HUDEP-2 (cell line): ENCODE results near the gene SAMD3.
"Not testable (repeated sequence)": the region's sequence is repeated elsewhere in the genome, so short reads cannot be mapped to it uniquely, and the experiment has no call there.

Experiments used
- DNase-seq, 76 experiments: peaks; one replicate each; lab custom pipeline; 2025; ENCODE audit not compliant: unreplicated experiment in 76 of 76; lab: John Stamatoyannopoulos, UW

SAMD3 gene

GRCh38 chr6:130222775-130223174 is at the start of gene SAMD3:
Gene SAMD3, minus strand, starts transcription at chr6:130222951. Its CDS starts 7,678 bp downstream, at chr6:130215273.
- no peak for DNase-seq

- DNase-seq = no peak
Measured at GRCh38 chr6:130269969-130270635, 47.4 kb upstream of the SAMD3 start.

GRCh38 chr6:130265553-130265952 is 42.8 kb upstream of the SAMD3 start:
- DNase-seq = not testable (repeated sequence)

- no peak for DNase-seq
Measured at GRCh38 chr6:130262008-130262407, 39.3 kb upstream of the SAMD3 start.

DNA sequence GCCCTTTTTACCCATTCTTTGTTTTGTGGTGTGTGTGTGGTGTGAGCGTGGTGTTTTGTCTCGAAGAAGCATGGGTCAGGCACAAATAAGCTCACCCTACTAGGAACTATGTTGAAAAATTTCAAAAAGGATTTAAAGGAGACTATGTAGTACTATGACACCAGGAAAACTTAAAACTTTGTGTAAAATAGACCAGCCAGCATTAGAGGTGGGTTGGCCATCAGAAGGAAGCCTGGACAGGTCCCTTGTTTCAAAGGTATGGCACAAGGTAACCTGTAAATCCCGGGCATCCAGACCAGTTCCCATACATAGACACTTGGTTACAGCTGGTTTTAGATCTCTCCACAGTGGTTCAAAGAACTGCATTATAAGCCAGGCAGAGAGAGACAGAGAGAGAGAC is 38.8 kb upstream of the SAMD3 start:
- DNase-seq = not testable (repeated sequence)

DNA sequence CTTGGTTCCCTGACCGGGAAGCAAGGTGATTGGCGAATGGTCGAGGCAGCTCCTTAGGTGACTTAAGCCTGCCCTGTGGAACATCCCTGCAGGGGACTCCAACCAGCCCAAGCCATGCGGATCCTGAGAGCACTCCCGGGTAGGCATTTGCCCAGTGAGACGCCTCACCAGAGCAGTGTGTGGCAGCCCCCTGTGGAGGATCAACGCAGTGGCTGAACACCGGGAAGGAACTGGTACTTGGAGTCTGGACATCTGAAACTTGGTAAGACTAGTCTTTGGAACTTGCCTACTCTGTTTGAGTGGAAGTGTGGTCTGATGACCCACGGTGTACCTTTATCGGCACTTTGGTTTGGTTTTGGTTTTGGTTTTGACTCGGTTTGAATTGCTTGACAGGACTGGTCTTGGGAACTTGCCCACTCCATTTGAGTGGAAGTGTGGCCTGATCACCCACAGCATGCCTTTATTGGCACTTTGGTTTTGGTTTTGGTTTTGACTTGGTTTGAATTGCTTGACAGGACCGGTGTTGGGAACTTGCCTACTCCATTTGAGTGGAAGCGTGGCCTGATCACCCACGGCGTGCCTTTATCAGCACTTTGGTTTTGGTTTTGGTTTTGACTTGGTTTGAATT is 38.0 kb upstream of the SAMD3 start:
- not testable (repeated sequence) for DNase-seq

DNA sequence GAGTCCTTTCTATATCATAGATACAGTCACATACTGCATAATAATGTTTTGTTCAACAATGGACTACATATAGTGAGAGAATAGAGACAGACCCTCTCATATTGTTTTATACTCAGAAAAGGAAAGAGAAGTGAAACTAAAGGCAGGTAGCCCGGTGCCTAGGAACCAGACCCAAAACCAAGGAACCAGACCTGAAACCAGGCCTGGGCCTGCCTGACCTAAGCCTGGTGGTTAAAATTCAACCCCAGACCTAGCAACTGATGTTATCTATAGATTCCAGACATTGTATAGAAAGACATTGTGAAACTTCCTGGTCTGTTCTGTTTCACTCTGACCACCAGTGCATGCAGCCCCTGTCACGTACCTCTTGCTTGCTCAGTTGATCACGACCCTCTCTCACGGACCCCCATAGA is 37.3 kb upstream of the SAMD3 start:
- not testable (repeated sequence) for DNase-seq

DNA sequence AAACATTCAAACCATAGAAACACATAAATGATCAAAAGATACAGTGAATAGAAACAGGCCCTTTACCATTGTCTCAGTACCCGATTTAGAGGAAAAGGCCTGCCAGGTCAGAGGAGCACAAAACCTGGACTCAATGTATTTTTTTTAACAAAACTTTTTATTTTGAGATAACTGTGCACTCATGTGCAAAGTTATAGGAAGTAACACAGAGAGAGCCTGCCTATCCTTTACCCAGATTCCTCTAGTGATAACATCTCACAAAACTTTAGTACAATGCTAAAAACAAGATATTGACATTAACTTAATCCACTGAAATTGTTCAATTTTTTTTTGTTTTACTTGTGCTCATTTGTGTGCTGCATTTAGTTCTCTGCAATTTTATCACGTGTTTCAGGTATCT is 36.8 kb upstream of the SAMD3 start:
- no peak for DNase-seq

GRCh38 chr6:130259140-130259539 is 36.4 kb upstream of the SAMD3 start:
- no peak for DNase-seq

- DNase-seq = no peak
Measured at GRCh38 chr6:130252527-130253237, 29.9 kb upstream of the SAMD3 start.

DNA sequence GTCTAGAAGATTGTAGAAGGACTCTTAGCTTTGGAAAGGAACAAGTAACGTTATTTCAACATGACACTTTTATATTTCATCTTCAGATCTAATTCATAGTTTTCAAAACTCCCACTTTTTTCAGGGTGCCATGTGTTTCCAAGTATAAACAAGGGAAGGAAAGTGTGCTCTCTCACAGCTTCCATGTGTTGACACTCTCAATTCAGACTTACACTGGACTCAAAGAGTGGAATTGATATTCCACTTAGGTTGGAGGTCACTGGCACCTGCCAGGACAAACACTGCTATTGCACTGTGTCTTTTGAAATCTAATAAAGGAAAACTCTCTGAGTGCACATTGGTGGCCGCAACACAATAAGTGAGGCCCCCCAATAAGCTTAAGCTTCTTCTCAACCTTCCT is 22.5 kb upstream of the SAMD3 start:
- DNase-seq = no peak

GRCh38 chr6:130244728-130245127 is 22.0 kb upstream of the SAMD3 start:
- no peak for DNase-seq

- no peak for DNase-seq
Measured at GRCh38 chr6:130240232-130240631, 17.5 kb upstream of the SAMD3 start.

- DNase-seq = no peak
Measured at GRCh38 chr6:130239755-130240154, 17.0 kb upstream of the SAMD3 start.

GRCh38 chr6:130233330-130233729 is 10.6 kb upstream of the SAMD3 start:
- DNase-seq = no peak

- not testable (repeated sequence) for DNase-seq
Measured at GRCh38 chr6:130230531-130230930, 7.8 kb upstream of the SAMD3 start.

- DNase-seq = no peak
Measured at GRCh38 chr6:130229645-130230044, 6.9 kb upstream of the SAMD3 start.

- peak in 22 of 76 experiments; percentile 7 to 56 (median 18) for DNase-seq
Measured at GRCh38 chr6:130223508-130223907, 757 bp upstream of the SAMD3 start.

- no peak for DNase-seq
Measured at GRCh38 chr6:130218134-130218533, 4.6 kb downstream of the SAMD3 start.

DNA sequence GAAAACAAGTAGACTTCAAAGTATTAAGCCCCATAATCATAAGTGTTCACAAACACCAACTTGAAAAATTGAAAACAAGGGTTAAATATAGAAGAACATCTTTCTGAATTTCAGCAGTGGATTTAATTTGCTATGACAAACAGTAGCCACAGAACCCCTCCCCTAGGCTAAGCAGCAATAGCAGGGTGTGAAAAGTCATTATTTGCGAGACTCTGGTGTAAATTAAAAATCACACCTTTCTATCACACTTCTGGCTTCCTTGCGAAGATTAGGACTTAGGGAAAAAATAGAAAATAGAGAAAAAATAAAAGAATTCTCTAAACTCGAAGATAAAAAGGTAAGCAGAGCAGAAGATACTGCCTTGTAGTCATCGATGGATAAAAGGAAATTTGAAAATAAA is 6.1 kb downstream of the SAMD3 start:
- no peak for DNase-seq

DNA sequence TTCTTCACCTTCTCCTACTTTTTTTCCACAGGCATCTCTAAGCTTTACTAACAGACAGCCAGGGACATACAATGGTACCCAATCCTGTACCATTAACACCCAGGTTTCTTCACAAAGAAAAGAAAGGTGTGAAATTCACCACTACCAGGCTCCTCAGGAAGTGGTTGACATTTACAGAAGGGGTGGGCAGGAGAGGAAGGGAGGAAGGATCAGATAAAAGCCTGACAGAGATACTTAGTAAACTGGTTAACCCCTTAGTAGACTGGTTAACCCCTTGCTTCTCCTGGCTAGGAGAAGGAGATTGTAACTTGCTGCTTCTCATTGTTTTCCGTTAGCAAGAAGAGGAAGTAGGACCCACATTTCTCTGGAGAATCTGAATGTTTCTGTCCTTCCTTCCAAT is 7.2 kb downstream of the SAMD3 start:
- DNase-seq = no peak
